Measurements from ENCODE around the gene TTC38.
A peak's percentile ranks its signal among the peaks of the same experiment; 100 is the strongest.

The TTC38 gene

DNA sequence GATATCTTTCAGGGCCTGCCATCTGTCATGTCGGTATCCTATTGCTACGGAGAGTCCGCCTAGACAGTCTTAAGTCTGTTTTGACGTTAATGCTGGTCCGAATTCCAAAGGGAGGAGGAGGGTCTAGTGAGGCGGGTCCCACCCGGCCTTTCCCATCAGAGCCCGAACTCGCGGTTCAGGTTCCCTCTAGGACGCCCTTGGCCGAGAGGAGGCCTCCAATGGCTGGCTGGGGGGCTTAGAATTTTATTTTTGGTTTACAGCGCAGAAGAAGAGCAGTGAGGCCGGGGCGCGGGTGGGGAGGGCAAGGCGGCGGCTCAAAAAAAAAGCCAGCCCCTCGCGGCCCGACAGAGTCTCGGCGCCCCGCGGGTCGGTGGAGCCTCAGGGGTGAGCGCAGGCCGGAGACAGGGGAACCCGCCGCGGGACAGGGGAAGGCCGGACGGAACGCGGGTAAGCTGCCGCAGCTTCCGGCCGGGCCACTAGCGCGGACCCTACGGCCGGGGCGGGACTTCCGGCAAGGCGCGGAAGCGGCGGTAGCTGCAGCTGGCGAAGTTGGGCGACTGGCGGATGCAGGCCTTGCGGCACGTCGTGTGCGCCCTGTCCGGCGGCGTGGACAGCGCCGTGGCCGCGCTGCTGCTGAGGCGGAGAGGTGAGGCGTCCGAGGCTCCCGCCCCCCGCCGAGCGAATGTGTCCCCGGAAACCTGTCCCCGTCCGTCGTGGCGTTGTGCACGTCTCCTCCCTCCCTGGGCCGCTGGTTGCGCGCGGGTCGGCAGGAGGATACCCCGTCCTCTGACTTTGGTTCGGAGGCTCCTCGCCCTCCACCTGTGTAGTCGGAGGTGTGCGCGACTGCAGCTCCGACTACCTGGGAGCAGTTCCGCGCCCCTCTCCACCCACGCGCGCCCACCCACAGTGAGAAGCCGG, 67.7 kb downstream of the TTC38 start, which contains the start of gene TRMU:
Gene TRMU, plus strand, starts transcription at position 514 of the 918 bp plus-strand sequence. Its CDS starts 51 bp downstream, at position 565.
- DNase-seq = peak; percentile 47

DNA sequence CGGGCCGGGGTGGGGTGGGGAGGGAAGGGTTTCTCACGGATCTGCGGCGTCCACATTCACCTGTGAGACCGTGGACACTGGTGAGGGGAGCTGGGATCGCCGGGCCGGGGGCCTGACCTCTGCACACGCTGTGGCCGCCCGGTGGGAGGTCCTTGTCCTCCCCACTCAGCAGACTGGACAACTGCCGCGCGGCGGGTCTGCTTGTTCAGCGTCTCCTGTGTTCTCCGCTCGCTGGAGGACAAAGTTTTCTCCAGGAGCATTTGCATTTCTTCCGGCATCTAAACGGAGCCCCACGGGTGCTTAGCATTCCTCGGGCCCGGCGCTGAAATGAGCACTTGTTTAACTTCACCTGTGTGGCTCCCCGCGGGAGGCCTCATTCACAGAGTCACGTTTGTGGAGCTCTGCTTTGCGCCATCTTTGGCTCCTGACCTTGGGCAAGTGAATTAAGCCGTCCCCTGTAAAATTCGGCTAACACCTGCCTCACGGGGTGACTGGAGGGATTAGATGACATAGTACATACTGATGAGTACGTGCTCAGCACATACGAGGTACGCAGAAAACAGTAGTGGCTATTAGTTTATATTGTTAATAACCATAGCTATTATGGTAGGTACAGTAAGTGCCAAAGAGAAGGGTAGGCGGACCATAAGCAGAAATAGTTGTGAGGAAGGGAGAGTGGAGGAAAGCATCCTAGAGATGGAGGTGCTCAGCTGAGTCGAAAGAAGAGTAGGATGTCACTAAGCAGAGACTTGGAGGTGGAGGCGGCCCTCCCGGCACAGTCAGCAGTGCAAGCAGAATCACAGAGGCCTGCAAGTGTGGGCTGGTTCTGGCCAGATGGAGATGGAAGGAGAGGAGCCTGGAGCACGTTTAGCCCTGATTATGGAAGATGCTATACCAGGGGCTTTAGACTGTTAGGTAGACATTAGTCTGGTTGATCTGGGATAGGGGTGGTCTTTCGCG, 68.6 kb downstream of the TTC38 start:
- no peak for DNase-seq

DNA sequence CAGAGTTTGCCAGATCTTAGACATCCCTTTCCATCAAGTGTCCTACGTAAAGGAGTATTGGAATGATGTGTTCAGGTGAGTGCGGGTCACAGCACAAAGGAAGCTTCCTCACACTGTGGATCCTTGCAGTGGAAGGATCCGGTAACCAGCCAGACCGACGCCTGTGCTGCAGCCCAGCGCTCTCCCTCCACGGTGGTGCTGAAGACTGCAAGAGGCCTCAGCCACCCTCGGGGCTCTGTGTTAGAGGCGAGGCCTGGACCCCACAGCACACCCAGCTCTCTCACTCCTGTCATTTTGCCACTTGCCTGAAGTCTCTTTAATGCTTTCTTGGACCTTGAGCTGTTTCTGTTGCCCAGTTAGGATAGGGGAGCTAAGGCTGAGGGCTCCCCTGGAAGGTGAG, 70.1 kb downstream of the TTC38 start:
- no peak for DNase-seq

DNA sequence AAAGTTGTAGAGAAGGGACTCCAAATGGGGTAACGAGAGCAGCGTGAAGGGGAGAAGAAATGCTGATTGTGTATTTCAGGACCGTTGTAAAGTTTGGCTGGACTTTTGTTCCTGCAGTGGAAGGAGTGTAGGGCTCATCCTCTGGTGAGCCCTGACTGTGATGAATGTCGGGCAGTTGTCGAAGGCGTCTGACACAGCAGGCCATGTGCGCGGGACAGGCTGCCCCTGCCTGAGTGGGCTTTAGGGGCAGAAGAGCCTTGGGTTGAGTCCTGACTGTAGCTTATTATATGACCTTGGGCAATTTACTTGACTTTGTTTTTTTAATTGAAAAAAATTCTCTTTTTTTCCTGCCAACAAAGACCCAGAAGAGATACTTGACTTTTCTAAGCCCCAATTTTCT, 70.8 kb downstream of the TTC38 start:
- DNase-seq = no peak

DNA sequence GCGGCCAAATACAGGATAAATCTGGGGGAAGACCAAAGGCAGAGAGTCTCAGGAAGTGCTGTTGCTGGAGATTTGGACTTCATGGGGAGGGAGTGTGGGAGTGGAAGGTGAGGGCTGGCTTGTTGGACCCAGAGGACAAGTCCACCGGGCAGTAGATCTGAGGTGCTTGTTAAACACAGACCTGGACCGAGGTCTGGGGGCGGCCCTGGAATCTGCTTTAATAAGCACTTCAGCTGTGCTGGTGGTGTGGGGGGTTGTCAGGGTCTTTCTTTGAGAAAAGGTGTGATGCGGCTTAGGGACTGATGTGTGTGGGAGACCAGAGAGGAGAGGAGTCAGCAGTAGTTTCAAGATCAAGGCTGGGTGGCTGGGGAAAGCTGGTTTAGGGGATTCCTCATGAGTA, 72.1 kb downstream of the TTC38 start:
- no peak for DNase-seq

DNA sequence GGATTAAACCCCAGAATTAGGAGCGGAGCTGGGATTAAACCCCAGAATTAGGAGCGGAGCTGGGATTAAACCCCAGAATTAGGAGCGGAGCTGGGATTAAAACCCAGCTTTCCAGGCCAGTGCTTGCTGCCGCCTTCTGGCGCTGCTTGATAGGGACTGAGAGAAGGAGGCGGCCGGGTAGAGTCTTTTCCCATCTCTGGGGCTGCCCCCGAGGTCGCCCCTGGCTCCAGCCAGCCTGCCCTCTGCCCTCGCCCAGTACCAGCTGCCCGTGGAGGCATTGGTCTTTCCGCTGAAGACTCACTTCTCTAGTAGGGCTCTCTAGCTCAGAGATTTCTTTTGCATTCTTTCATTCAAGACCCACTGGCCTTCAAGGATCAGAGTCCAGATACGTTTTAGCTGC, 72.9 kb downstream of the TTC38 start:
- no peak for DNase-seq

Measured in NCI-H510A (cell line).